RWPE1 (cell line): ENCODE results near the gene SLC24A4.

Experiments used
- CTCF ChIA-PET: fragments of 350-600 bp; sonication (Branson Sonifier 250); formaldehyde crosslinking; extraction: SDS; loops from one replicate; lab custom pipeline; 2021; lab: Yijun Ruan, JAX
- POLR2A ChIA-PET: fragments of 400-600 bp; formaldehyde crosslinking; extraction: SDS; loops from one replicate; lab custom pipeline; 2020; ENCODE audit warnings: antibody characterized with exemption; ENCODE audit not compliant: low non-redundant PET; lab: Yijun Ruan, JAX
- DNase-seq: peaks from one replicate; pipeline ENCODE4 v3.0.0; 2012; ENCODE audit warnings: low spot score
- H3K27ac ChIP-seq: fragments of 450-650 bp; 2 replicates; pipeline ENCODE4 v1.5.1; 2017
- CTCF ChIP-seq: fragments of 450-650 bp; conservative IDR thresholded peaks from 2 replicates; pipeline ENCODE4 v1.5.1; 2017; ENCODE audit warnings: low read depth, mild to moderate bottlenecking

The SLC24A4 gene

GRCh38 chr14:92294506-92294905, 28.5 kb upstream of the SLC24A4 start:
- POLR2A ChIA-PET: no interaction called here
- CTCF ChIA-PET: interaction anchor here (0.6 kb wide), 1 partner anchor 586 kb away, joined by 3 read pairs; no protein-coding TSS in a partner anchor

GRCh38 chr14:92297818-92298595, 25.0 kb upstream of the SLC24A4 start:
- DNase-seq: no peak
- ChIA-PET POLR2A (interaction anchor here (0.7 kb wide), 1 partner anchor 32 kb away, joined by 3 read pairs; no protein-coding TSS in a partner anchor), CTCF (interaction anchor here (0.6 to 0.7 kb wide), 2 partner anchors 25 to 73 kb away, joined by 3 to 4 read pairs; no protein-coding TSS in a partner anchor)
- no peak for TF ChIP-seq CTCF
- no peak overlapping the region for H3K27ac ChIP-seq

More at GRCh38 chr14:92294506-92294905, 28.5 kb upstream of the SLC24A4 start:
- H3K27ac ChIP-seq: no peak overlapping the region
- no peak for DNase-seq
- TF ChIP-seq CTCF: no peak

- CTCF ChIA-PET: no interaction called here
- no peak for DNase-seq
- no peak for TF ChIP-seq CTCF
- no peak overlapping the region for H3K27ac ChIP-seq
- POLR2A ChIA-PET: no interaction called here
Measured at GRCh38 chr14:92302481-92302880, 20.5 kb upstream of the SLC24A4 start.

- H3K27ac ChIP-seq: no peak overlapping the region
- POLR2A ChIA-PET: no interaction called here
- CTCF ChIA-PET: interaction anchor here (2.1 kb wide), 1 partner anchor 378 kb away, joined by 5 read pairs; no protein-coding TSS in a partner anchor
- TF ChIP-seq CTCF: no peak
- DNase-seq: no peak
Measured at GRCh38 chr14:92308716-92309115, 14.2 kb upstream of the SLC24A4 start.

- POLR2A ChIA-PET: no interaction called here
Measured at GRCh38 chr14:92309968-92310530, 12.9 kb upstream of the SLC24A4 start.

More at GRCh38 chr14:92309968-92310530, 12.9 kb upstream of the SLC24A4 start:
- no peak for TF ChIP-seq CTCF
- no peak overlapping the region for H3K27ac ChIP-seq
- CTCF ChIA-PET: no interaction called here
- DNase-seq: no peak
